HG03135 (cell line): Measurements from ENCODE around the gene ADAMTS17.

Experiments
- ATAC-seq: cut with Tn5 transposase; IDR thresholded peaks from one replicate; pipeline ENCODE4 v1.9.1; 2021; ENCODE audit warnings: mild to moderate bottlenecking, moderate library complexity; ENCODE audit not compliant: unreplicated experiment

Gene ADAMTS17

DNA sequence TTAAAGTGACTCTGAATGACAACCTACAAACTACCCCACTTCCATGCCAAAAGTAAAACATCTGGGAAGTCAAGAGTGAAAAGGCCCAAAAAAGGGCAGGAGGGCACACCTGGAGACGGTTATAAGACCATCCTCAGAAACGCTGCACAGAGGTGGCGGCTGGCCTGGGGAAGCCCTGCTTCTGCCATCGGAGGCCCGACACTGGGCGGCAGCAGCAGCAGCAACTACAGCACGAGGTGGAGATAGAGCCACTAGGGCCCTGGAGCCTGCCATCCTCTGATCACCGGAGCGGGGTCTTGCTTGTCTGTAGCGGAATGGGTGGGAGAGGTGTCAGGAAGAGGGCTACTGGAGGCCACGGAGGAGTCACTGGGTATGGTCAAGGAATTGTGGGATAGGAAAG lies 283.3 kb downstream of the ADAMTS17 start:
- ATAC-seq = no peak

DNA sequence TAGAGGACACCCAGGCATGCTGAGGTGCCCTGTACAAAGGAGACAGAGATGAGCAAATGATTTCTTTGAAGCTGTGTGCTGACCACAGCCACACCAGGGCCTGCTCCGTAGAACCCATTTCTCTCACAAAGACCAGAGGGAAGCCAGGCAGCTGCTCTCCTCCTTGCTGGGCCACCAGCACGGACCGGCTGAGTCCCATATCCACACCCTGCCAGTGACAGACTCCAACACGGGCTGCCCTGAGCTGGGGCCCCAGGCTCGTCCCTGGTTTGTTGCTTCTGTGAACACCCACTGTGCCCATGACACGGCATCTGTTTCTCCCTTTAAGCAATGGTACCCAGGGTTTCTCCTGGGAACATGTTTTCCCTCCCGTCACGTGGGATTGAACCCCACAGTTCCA lies 284.5 kb downstream of the ADAMTS17 start:
- ATAC-seq = no peak

DNA sequence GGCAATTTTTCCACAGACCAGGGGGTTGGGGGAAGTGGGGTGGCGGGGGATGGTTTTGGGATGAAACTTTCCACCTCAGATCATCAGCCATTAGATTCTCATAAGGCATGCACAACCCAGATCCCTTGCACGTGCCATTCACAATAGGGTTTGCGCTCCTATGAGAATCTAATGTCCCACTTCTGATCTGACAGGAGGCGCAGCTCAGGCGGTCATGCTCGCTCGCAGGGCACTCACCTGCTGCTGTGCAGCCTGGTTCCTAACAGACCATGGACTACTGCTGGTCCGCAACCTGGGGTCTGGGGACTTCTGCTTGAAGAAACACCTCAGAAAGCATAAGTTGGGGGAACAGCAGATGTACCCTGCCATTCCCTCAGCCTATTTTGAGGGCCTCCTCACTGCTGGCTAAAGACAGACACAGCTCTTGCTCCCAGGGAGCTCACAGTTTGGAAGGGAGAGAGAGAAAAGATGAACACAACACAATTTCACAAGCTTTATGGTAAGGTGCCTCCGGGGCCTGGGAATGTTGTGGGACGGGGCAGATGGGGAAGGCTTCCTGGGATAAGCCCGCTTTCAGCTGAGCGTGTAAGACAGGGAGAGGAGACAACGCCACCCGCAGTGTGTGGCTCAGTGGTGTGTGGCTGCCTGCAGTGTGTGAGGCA lies 285.2 kb downstream of the ADAMTS17 start:
- ATAC-seq = no peak

DNA sequence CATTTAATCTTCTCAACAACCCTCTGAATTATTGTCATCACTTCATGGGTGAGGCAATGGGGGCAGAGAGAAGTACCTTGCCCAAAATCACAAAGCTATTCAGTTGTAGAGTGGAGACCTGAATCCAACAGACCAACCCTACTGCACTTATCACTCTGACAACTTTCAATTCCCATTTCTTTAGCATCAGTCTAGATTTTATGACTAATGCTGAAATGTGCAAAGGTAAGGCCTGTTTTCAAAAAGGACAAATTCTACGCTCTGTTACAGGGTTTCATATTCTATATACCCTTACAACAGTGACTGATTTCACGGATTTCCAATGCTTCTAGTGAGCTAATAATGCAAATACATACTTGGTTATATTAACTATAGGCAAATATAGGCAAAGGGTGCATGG lies 286.0 kb downstream of the ADAMTS17 start:
- ATAC-seq = no peak

DNA sequence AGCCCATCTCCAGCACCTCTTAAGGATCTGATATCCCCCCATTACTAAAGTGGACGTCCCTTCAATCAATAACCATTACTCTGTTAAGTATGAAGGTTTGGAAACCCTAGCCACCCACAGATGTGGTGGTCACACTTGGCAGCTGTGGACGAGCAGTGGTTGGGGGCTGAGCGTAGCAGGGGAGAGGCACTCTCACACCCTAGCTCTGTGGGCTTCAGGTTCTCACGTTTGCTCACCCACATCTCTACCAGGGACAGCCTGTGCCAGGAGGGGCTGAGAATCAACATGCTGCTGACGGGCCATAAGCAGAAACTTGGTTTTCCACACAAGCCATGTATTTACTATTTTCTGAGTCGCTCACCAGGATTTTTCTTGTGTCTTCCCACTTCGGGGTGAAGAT lies 287.2 kb downstream of the ADAMTS17 start:
- no peak for ATAC-seq

DNA sequence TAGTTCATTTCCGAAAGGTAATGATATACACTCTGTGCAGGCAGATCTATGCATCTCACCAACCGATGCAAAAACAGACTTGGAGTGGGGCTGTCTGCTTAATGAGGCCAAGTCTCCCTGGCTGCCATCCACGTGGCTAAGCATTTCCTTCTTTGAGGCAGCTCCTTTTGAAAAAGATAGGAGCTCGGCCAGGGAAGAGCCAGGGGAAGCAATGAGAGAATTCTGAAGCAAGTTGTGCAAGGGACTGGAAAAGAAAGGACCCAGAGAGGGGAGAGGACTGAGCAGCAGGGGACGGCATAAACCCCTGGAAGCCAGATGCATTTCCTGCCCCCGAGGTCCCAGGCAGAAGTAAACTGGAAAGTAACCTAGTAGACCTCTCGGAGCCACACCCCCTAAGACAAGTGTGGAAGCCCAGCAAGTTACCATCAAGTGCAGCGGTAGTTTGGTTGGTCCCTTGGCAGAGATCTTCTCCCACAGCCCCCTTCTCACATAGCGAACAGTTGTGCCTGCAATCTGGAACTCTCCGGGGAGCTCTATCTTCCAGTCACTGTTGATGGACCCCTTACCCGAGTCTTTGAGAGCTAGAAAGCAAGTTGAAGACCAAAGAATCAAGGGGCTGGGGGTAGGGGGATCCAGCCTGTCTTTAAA lies 288.2 kb downstream of the ADAMTS17 start:
- ATAC-seq = no peak

DNA sequence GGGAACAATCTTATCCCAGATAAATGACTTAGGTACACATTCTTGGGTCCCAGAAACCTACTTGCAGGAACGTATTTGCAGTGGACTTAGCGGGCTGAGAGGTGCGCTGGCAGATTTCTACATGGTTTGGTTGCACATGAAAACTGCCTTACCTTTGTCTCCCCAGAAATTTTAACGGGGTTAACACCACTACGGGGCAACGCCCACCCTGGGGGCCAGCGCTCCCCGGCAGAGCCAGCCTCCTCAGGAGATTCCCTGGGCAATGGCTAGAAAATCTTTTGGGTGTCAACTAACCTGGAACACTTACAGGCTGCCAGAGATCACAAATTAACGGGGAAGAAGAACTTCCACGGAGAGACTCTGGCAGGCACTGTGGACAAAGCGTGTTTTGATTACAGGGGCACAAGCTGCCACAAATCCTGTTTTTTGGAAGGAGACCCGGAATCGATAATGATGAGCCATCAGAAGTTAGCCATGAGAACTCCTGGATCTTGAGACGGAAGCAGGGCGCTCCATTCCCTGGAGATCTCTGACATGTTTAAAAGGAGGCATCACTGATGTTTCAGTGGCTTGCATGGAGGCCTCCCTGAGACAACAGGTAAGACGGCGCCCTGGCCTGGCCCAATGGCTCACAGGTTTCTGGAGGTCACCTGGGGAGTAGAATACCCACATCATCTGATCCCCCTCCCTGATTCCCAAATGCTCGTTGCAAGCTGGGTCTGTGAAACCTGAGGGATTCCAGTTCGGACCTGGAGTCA lies 288.9 kb downstream of the ADAMTS17 start:
- no peak for ATAC-seq

DNA sequence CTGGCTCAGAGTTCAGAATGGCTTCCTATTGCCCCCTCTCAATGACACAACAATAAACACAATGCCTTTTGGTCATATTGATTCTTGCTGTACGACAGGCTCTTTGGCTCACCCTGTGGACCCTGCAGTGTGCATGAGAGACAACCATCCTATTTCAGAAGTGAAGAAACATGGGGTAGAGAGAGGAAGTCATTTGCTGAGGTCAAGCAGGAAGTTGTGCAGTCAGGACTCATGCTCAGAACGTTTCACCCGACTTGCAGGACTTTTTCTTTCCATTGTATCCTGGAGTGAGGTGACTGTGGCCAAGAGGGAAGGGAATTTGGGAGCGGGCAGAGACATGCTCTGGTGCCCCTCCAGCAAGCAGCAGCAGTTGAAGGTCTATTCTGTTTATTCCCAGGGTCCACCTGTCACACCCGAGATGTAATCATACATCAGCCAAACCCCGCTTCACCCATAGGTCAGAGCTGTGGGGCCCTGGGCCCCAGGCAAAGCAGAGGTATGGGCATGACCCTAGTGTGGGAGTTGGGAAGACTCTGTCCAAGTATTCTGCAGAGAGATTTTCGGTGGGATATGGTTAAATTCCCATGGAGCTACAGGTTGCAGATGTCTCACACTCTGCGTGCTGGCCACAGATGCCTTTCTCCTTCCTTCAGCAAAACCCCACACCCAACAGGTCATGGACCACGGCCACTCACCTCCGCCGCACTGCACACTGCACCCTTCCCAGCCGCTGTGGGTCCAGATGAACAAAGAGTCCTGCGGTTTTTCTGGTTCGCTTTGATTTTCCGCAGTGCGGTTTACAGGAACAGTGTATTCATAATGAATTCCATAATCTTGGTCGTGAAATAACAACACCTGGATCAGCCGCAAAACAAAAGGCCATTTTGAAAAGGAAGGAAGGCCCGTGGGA lies 290.6 kb downstream of the ADAMTS17 start:
- no peak for ATAC-seq

DNA sequence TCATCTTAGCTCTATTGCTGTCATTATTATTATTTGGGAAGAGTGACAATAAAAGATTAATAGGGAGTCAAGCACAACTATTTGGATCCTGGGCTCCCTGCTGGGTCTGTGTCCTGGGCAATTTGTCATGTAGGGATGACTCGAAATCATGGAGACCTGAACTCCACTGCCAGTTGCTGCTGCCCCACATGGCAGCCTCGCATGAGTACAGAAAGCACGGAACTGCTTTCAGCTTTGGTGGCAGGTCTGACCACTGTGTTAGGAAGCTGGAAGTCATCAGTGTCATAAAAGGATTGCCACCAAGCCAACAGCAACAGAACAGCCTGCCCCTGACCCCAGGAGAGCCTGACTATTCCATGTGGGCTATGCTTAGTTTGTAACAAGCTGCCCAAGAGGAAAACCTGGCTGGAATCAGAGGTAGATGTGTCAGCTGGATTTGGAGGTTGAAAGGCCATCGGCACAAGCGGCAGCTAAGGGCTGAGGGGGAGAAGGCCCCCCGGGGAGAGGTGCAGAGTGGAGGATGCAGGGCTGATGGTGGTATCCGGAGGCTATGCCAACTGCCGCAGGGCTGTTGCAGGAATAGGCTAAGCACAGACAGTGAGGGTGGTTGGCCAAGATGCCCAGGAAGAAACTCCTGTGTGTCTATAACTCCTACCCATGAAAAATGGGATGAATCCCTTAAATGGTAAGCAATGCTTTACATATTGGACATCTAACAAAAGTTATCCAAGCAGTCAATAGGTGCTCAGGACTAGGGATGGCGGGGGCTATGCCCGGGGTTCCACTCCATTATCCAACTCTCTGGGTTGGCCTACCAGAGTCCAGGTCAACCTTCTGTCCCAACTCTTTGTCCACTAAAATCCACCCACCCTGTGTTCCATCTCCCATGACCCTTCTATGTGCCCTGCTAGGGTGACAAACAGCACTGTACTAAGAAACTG lies 291.6 kb downstream of the ADAMTS17 start:
- ATAC-seq = no peak

DNA sequence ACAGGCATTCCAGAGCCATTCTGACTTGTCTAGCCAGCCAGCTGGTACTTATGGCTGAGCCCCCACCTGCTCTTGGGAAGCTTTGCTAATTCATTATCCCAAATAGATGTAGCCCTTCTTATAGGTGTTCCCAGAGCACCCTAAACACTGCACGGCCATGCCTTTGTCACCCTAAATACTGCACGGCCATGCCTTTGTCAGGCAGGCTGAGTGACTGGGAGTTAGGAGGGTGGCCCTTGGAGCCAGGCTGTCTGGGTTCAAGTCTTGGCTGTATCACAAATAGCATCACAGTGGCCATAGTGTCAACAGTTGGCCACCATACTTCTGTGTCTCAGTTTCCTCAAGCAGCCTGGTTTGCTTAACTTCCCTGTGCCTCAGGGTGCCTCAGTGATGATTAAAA lies 292.3 kb downstream of the ADAMTS17 start:
- ATAC-seq = no peak

DNA sequence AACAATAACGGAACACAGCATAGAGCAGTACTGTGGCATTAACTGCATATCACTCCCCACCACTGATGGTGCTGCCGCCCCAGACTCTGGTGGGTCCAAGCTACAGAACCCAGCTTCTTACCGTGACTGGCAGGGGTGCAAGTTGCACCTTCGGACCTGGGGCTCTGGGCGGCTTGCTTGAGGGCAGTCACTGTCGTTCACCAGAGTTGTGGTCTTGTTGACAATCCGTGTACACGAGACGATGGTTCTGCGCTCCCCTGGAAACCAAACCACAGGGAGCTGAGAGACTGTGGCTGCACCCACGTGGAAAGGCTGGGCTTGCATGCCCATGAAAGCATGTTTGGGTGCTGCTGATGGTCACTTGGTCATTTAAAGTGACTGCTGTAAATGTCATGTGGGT lies 293.0 kb downstream of the ADAMTS17 start:
- ATAC-seq = no peak

DNA sequence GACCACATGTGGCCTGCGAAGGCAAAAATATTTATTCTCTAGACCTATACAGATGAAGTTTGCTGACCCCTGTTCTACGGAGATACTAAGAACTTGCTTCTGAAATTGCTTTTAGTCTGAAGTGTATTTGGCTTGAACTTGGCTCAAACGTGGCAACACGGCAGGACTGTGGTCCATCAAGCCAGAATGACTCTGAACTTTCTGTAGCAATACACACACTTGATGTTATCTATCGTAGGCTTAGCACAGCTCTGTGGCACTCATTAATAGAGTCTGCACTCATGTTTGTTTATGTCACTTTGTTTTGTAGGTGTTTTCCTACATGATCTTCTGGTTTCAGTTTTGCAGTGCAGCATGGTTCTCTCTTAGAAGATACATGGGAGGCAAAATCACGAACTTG lies 298.1 kb downstream of the ADAMTS17 start:
- ATAC-seq = no peak

DNA sequence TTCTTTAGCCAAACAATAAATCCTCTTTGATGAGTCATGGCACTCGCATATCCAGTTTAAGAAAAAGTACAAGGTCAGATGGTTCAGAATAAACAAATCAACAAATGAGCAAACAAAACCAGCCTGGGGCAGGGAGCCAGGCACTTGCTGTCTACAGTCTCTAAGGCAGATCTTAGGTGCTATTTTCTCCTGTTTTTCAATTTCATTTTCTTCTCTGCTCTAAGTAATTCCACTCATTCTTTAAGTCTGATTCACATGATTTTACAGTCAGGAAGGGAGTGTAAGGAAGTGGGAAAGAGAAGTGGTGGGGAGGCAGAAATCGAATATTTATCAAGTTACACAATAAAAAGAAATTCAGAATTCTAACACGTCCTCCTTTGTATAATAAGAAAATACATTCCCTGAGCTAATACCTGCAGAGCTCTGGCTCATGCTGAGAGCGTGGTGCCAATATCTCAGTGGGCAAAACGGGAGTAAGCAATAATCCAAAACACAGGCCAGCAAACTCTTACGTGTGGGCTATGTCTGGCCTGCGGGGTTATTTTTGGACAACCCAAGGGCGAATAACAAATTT lies 298.6 kb downstream of the ADAMTS17 start:
- no peak for ATAC-seq

DNA sequence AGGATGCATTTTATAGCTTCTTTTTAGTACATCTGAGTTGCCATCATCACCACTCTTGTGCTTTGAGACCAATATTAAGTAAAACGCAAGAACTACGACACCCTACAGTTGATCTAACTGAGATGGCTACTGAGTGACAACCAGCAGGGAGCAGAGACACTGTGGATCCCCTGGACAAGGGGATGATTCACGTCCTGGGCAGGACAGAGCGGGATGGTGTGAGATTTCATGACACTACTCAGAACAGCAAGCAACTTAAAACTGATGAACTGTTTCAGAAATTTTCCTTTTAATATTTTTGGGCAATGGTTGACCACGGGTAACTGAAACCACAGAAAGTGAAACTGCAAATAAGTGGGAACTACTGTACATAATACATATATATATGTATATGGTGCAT lies 299.2 kb downstream of the ADAMTS17 start:
- no peak for ATAC-seq

DNA sequence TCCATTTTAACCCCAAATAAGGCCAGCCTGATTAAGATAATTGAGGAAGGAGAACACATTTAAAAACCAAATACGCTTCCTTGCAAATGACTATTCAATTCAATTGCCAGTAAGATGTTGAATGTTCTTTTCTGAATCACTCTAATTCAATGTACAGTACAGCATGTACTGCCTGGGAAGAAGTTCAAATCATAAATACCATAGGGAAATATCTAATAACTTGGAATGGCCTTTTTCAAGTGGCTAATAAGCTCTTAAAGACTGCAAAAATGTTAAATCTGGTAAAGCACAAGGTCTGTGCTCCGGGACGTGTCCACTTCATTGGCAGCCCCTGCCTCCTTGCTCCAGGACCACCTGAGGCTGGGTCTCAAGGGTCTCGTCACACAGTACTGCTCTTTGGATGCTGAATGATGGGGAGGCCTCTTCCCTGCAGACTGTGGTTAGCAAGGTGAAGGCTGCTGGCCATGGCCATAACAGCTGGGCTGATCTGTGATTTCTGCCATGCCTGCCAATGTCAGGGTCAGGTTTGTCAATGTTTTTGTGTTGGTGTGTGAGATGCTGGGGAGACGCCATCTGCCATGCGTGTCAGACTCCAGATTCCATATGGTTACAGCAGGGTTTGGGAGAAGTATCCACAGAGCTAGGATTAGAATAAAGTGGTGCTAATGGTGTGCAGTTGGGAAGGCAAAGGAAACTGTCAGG lies 300.5 kb downstream of the ADAMTS17 start:
- ATAC-seq = no peak

DNA sequence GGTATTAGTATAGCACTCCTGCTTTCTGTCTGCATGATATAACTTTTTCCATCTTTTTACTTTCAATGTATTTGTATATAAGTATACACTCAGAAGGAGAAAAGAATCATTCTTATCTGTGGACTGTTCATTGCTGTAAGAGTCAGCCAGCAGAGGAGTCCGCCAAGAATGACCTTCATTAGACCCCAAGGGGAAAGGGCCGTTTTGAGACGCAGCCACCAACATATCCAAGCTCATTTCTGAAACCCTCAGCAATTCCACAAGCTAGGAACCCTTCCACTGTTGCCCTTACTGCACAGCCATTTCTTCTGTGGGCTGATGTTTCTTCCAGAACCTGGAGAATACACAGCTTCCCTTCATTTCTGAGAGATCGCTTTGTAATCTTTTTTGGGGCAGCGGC lies 301.8 kb downstream of the ADAMTS17 start:
- ATAC-seq = no peak

DNA sequence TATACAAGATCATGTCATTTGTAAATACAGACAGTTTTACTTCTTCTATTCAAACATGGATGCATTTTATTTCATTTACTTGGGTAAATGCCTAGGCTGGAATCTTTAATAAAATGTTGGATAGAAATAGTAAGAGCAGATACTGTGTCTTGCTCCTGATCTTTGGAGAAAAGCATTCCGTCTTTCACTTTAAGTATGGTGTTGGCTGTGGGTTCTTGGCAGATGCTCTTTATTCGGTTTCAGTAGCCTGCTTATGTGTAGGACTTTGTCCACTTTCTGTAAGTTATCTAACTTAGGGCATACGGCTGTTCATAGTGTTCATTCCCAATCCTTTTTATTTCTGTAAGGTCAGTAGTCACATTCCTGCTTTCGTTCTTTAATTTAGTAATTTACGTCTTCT lies 303.0 kb downstream of the ADAMTS17 start:
- ATAC-seq = no peak

DNA sequence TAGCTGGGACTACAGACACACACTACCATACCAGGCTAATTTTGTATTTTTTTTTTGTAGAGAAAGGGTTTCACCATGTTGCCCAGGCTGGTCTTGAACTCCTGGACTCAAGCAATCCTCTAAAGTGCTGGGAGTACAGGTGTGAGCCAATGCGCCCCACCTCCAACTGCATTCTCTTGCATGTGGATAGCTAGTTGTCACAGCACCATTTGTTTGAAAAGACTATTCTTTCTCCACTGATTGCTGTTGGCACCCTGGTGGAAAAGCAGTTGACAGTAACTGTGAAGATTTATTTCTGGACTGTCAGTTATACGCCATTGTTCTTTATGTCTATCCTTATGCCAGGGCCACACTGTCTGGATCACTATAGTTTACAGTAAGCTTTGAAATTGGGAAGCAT lies 303.9 kb downstream of the ADAMTS17 start:
- ATAC-seq = no peak

DNA sequence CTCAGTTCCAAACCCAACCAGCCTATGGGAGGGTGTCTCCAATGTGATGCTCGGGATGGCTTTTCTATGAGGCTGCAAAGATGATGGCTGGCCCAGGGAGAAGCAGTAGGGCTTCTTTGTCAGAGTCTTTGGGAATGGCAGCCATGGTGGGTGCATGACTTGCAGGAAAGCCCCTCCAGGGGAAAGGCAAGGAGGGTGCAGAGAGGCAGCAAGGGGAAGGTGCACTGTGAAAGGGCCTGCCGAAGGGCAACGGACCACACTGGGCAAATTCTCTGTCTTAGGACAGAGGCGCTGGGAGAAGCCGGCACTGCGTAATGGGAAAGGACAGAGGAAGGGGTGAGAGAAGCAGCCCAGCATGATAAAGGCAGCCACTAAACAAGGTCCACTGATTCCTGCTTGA lies 305.8 kb downstream of the ADAMTS17 start:
- ATAC-seq = no peak
